Right ventricle myocardium superior (tissue), 1 donor: ENCODE data around the gene ZNF839. TPM values are rescaled to one million over a fixed set of nuclear protein-coding genes. Genes with fewer than 3 reads are reported as not detected.
"Not testable (repeated sequence)": the region's sequence is repeated elsewhere in the genome, so short reads cannot be mapped to it uniquely, and the experiment has no call there.

Experiments used
- ATAC-seq: fragments of 200-7000 bp; cut with Tn5 transposase; one replicate; pipeline ENCODE4 v1.9.1; 2020; ENCODE audit warnings: mild to moderate bottlenecking; ENCODE audit not compliant: poor library complexity
- DNase-seq: peaks from one replicate; pipeline ENCODE4 v3.0.0-alpha.2; 2020
- intact Hi-C: fragments of 100-400 bp; cut with DNase I; formaldehyde crosslinking; loops from one replicate; pipeline ENCODE4 v1.11.2; 2022
- total RNA-seq: library from RNA; stranded (reverse); fragmentation: NEBNext Ultra II Directional; extraction: Animal tissue kit (Norgen Biotek cat#: 25700); gene quantifications from one replicate; pipeline ENCODE4 v1.2.1, GENCODE V29; 2021
- donor health status: DM: no; HTN: yes; CAD: no; lungs with severe emphysema.

ZNF839 gene
- total RNA-seq, 1 donor from 2014 or later: 7.8 TPM

DNA sequence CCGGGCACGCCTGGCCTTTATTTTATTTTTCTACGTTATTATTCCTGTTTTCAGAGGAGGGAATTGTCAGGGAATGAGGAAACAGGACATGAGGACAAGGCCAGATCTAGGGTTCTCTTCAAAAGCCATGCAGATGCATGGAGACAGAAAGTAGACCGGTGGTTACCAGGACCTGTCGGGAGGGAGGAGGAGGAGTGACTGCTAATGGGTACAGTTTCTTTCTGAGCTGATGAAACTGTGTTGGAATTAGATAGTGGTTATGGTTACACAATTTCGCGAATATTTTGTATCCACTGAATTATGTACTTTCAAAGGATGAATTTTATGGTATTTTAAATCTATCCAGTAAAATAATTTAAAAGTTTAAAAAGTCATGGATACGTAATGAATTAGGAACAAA is 11.3 kb downstream of the ZNF839 start:
- ATAC-seq: no peak
- intact Hi-C loops: no loop called here
- DNase-seq: no peak

DNA sequence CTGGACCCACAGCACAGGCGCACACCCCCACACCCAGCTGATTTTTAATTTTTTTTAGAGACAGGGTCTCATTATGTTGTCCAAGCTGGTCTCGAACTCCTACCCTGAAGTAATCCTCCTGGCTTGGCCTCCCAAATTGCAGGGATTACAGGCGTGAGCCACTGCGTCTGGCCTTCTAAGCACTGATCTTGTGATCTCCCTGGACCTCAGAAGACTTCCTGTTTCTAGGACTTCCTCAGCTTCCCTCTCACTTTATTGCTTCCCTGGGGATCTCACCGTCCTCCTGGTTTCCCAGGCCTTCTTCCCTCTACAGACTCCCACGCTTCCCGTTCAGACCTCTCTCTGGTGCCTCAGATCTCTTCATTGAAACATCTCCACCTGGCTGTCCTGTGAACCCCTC is 13.8 kb downstream of the ZNF839 start:
- ATAC-seq (no peak), DNase-seq (no peak)
- intact Hi-C loops: no loop called here

DNA sequence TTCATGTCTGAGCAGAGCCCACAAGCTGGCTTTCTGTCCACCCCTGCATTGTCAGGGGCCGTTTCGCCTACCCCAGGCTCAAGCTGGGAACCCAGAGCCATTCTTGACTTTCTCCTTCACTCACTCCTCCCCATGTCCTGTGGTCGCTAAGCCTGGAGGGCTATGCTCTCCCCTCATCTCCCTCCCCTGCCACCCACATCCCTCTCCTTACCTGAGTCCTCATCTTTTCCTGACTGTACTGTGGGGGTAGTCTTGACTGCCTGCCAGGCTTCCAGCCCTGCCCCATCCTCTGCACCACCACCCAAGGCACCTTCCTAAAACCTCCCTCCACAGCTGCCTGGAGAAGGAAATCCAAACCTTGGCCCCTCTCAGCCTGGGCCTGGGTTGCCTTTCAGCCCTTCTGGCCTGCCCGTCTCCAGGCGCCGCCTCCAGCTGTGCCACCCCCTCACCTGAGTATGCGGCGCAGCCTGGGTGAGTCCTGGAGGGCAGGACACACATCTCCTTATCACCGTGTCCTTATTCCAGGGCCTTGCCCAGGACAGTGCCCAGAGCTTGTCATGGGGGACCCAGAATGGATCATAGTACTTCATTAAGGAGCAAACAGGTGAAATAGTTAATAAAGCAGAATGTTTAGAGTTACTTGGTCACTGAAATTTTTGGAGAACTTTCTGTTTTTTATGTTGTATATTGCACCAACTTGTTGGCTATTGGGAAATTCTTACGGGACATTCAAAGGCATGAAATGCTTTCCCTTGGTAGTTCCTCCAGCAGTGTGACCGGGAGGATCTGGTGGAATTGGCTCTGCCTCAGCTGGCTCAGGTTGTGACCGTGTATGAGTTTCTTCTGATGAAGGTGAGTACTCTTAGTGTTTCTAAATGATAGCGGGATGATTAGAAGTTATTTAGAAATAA is 14.5 kb downstream of the ZNF839 start:
- intact Hi-C loops: no loop called here
- ATAC-seq: peak; percentile 20
- DNase-seq: no peak

DNA sequence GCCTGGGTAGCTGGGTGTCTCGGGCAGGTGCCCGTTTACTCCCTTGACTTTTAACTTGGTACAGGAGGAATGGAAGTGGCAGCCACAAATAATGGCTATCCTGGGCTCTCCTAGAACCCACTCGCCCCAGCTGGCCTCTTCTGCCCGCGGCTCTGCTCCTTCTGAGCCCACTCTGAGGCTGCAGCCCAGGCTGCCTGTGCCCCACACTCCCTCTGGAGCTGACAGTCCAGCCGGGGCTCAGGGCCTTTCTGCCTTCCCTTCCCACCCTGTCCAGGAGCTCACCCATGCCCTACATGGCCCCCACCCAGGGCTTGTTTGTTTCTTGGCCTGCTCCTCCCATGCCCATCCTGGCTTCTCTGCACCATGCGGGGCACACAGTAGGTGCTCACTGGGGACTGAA is 15.6 kb downstream of the ZNF839 start:
- intact Hi-C loops: no loop called here
- DNase-seq: no peak
- no peak for ATAC-seq

DNA sequence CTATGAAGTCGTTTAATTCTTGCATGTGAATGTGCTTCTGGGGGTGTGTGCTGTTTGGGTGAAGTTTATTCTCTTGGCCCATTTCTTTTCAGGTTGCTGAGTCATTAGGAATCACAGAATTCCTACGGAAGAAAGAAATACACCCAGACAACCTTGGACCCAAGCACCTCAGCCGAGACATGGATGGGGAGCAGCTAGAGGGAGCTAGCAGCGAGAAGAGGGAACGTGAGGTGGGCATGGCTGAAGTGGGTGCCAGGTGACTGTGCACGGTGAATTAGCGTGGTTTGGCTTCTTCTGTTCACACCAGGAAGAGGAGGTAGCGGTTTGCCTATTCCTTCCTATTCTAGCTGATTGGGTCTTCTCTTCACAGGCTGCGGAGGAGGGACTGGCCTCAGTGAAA is 19.2 kb downstream of the ZNF839 start:
- DNase-seq (no peak), ATAC-seq (no peak)
- intact Hi-C loops: no loop called here

DNA sequence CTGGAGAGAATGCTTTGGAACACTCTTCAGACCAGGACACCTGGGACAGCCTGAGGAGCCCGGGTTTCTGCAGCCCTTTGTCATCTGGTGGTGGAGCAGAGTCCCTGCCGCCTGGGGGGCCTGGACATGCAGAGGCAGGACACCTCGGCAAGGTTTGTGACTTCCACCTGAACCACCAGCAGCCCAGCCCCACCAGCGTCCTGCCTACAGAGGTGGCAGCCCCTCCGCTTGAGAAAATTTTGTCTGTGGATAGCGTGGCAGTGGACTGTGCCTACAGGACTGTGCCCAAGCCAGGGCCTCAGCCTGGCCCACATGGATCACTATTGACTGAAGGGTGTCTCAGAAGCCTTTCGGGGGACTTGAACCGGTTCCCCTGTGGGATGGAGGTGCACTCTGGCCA is 22.0 kb downstream of the ZNF839 start:
- ATAC-seq (no peak), DNase-seq (no peak)
- intact Hi-C loops: no loop called here

DNA sequence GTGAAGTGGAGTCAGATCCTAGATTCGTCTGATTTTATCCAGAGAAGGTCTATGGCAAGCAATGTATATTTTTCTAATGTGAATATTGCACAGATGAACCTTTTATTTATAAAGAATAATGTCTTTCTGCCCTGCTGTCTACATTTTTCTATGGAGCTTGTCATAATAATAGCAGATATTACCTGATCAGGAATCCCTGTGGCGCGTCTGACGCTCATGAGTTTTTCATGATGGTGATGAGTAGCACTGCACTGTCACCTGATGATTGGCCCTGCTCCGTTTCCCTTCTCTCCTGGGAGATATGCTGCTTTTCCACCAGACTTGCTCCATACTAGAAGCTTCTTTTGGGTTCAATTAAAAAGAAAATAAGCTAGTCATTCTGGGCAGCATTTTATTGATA is 22.7 kb downstream of the ZNF839 start:
- no peak for DNase-seq
- intact Hi-C loops: no loop called here
- no peak for ATAC-seq

DNA sequence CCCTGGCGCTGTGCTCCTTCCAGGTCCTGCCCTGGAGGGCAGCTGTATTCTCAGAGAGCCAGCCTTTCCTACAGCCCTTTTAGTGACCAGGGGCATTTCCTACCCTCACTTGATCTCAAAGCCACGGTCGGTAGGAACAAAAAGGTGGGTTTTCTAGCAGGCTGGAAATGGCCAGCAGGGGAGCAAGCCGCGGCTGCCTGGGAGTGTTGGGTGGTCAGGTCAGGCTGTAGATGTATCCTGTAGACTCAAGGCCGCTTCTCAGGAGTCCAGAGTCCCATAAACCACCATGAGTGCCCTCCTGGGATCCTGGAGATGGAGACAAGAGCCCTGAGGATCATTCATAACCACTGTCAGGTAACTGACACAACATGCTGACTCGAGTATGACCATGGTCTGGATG is 24.5 kb downstream of the ZNF839 start:
- intact Hi-C loops: no loop called here
- DNase-seq (no peak), ATAC-seq (no peak)

DNA sequence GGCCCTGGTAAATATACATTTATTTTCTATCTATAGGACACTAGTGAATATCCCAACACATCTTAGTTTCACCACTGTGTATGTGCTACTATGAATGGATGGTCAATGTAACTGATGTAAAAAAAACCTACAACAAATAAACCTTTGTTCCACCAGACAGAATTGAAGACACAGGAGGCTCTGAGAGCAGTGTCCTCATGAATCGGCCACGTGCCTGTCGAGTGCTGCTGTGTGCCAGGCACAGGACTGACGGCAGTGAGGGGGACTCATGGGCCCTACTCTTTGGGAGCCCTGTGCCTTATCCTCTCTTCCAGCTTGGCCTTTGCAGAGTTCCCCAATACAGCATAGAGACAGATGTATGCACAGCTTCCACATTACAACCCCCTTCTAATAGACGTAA is 24.9 kb downstream of the ZNF839 start:
- ATAC-seq (no peak), DNase-seq (no peak)
- intact Hi-C loops: no loop called here

DNA sequence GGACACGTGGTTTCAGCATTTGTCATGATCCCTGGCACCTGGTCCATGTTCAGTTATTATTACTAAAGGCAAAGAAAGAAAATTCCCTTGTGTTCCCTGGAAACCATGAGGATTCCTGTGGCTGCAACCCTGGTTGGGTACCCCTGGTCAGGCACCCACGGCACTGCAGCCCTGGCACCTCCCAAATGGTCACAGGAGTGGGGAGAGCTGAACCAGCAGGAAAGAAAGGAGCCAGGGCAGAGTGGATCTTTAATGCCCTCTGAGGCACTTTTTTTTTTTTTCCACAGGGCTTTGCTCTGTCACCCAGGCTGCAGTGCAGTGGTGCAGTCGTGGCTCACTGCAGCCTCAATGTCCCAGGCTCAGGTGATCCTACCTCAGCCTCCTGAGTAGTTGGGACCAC is 25.7 kb downstream of the ZNF839 start:
- intact Hi-C loops: no loop called here
- ATAC-seq (no peak), DNase-seq (no peak)

DNA sequence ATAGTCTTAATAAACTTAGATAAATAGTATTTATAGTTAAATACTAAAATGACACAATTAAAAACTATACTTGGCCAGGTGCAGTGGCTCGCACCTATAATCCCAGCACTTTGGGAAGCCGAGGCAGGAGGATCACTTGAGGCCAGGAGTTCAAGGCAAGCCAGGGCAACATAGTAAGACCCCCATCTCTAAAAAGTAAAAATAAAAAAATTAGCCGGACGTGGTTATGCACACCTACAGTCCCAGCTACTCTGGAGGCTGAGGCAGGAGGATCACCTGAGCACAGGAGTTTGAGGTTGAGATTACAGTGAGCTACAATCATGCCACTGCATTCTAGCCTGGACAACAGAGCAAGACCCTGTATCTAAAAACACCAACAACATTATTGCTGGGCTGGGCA is 27.1 kb downstream of the ZNF839 start:
- no peak for DNase-seq
- intact Hi-C loops: no loop called here
- no peak for ATAC-seq

DNA sequence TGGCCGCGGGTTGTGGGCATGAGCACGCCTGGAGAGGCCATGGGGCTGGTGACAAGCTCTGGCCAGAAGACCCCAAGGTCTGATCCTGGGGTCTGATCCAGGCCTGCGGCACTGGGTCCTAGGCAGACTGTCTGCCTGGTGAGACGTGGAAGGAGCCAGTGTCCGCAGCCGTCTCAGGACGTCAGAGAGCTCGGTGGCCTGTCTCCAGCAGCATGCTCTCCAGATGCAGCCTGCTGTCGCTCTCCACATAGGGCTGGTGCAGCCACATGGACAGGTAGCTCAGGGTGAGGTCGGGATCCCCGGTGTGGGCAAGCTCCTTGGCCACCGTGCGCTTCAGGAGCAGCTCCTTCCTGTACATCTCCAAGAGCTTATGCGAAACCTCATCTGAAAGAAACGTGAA is 28.8 kb downstream of the ZNF839 start:
- intact Hi-C loops: no loop called here
- DNase-seq (no peak), ATAC-seq (no peak)

DNA sequence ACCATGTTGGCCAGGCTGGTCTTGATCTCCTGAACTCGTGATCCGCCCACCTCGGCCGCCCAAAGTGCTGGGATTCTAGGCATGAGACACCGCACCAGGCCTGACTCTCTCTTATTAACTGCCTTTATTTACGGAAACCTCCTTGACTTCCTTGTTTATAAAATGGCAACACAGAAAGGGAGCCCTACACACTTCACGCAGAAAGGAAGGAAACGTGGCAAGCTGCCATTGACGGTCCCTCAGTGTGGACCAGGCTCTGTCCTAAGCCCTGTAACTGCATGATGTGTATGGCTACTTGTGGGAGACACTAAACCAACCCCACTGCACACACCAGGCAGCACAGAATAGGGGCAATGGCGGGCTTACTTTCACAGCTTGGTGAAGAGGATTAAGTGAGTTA is 31.5 kb downstream of the ZNF839 start:
- intact Hi-C loops: no loop called here
- DNase-seq (no peak), ATAC-seq (peak; percentile 54)

DNA sequence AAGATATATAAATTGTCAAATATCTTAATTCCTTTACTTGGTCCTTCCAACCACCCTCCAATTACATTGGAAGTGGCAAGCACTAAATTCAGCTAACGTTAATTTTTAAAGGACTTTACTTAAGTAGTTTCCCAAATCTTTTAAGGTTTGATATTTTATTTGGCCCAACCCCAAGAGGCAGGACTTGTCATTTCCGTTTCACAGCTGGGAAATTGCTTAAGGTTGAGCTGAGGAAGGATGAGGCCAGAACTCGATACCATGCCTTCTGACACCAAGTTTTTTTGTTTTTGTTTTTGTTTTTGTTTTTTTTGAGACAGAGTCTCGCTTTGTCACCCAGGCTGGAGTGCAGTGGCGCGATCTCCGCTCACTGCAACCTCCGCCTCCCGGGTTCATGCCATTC is 32.0 kb downstream of the ZNF839 start:
- intact Hi-C loops, DNase-seq: not testable (repeated sequence)
- ATAC-seq: peak; percentile 59

DNA sequence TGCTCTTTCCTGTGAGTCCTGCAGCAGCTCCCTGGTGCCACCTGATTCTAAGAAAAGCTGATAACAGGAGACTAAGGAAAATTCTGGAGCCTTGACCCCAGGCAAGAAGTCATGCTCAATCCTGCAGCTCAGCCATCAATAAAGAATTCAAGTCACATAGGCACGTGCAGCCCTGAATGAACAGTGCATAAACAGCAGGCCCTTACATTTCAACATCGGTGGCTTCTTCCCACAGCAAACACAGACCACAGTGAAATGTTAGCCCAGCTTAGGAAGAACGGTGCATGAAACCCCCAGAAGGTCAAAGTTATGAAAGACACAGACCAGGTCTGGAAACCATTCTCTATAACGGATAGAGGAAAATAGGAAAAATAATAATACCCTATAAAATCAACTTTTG is 32.7 kb downstream of the ZNF839 start:
- intact Hi-C loops: no loop called here
- ATAC-seq (no peak), DNase-seq (no peak)

DNA sequence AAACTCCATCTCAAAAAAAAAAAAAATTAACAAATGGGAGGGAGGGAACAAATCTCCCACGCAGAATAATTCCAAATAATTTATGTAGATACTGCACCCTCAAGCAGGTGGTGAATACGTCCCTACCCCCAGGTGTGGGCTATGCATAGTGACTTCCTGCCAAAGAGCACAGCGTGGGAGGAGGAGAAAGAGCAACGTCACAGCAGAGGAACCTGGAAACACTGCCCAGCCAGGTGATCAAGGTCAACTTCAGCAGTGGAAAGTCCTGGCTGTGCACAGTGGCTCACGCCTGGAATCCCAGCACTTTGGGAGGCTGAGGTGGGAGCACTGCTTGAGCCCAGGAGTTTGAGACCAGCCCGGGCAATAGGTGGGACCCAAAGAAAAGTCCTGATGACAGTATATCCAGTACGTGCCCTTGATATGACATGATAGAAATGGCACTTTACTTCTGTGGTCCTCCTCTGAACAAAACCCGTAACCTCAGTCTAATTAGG is 33.6 kb downstream of the ZNF839 start:
- DNase-seq: no peak
- intact Hi-C loops: no loop called here
- ATAC-seq: no peak

DNA sequence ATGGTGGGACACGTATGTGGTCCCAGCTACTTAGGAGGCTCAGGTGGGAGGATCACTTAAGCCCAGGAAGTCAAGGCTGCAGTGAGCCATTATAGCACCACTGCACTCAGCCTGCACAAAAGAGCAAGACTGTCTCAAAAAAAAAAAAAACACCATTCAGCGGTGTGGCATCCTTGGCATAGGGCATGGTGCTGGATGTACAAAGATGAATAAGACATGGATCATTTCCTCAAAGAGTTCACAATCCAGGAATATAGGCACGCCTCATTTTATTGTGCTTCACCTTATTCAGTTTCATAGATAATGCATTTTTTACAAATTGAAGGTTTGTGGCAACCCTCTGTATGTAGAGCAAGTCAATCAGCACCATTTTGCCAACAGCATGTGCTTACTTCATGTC is 36.7 kb downstream of the ZNF839 start:
- no peak for DNase-seq
- no peak for ATAC-seq
- intact Hi-C loops: no loop called here

DNA sequence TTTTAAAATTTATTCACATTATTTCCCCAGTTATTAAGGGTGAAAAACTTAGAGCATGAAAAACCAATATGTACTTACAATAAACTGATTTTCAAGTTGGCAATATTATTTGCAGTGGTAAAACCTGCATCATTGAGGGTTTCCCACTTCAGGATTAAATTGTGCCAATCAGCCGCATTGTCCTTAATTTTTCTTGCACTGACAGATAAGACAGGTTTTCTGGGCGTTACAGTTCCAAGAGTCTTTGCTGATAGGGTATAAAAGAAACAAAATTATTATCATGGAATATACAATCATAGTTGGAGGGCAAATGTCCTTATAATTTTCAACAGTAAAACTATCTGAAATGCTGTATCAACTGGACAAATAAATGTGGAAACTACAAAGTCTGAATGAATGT is 39.8 kb downstream of the ZNF839 start:
- intact Hi-C loops: no loop called here
- ATAC-seq: no peak

DNA sequence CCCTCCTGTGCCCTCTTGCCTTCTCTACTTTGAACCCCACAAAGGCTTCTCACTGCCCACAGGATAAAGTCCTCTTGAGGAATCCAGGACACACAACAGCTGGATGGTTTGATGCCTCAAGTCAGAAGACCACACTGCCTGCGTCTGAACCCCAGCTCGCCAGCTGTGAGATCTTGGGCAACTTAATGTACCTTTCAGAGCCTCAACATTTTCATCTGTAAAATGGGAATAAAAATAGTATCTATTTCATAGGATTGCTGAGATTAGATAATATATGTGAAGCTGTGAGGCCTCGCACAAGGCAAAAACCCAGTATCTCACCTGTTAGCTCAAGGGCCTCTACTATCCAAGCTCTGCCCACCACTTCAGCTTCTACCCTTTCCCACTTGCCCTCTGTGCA is 40.8 kb downstream of the ZNF839 start:
- ATAC-seq: no peak
- DNase-seq: no peak
- intact Hi-C loops: no loop called here

More for the DNA sequence above, 39.8 kb downstream of the ZNF839 start:
- no peak for DNase-seq

DNA sequence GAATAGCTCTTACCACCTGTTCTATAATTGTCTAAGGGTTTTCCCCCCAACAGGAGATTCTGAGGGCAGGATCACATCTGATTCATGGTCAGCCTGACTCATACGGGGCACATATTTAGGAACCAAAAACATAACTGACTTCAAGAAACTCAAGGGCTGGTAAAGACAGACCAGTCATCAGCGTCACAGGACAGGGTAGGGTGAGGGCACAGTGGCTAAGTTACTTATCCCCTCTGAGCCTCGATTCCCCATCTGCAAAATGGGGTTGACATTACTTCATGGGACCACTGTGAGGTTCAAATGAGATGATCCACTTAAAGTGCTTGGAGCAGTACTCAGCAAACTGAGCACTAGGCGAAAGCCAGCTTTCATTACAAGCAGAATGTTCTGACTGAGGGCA is 42.5 kb downstream of the ZNF839 start:
- no peak for DNase-seq
- intact Hi-C loops: no loop called here
- no peak for ATAC-seq
